H9 (cell line): Measurements from ENCODE around the gene CHRND. TPM values are rescaled to one million over a fixed set of nuclear protein-coding genes. Genes with fewer than 3 reads are reported as not detected.

Source experiments
- DNase-seq: peaks from one replicate; pipeline ENCODE4 v3.0.0-alpha.2; 2017
- H2AFZ ChIP-seq: one replicate; pipeline ENCODE4 v1.6.1; 2013; ENCODE audit warnings: mild to moderate bottlenecking, low read length, control low read depth, moderate library complexity
- H2AK5ac ChIP-seq: 2 replicates; pipeline ENCODE4 v1.6.1; 2013; ENCODE audit warnings: low read length, control low read depth, mixed read lengths; ENCODE audit not compliant: insufficient read length
- H2BK120ac ChIP-seq: one replicate; pipeline ENCODE4 v1.6.1; 2013; ENCODE audit warnings: low read depth, mild to moderate bottlenecking, low read length, control low read depth, inconsistent platforms; ENCODE audit not compliant: poor library complexity, severe bottlenecking
- H2BK12ac ChIP-seq: 2 replicates; pipeline ENCODE4 v1.6.1; 2013; ENCODE audit warnings: low read length, control low read depth, mixed read lengths, low read depth; ENCODE audit not compliant: insufficient read length
- H2BK15ac ChIP-seq: 2 replicates; pipeline ENCODE4 v1.6.1; 2013; ENCODE audit warnings: low read depth, low read length, control low read depth
- H2BK20ac ChIP-seq: one replicate; pipeline ENCODE4 v1.6.1; 2013; ENCODE audit warnings: low read depth, mild to moderate bottlenecking, low read length, control low read depth, inconsistent platforms; ENCODE audit not compliant: poor library complexity, severe bottlenecking
- H2BK5ac ChIP-seq: 2 replicates; pipeline ENCODE4 v1.6.1; 2013; ENCODE audit warnings: low read length, control low read depth, mixed read lengths; ENCODE audit not compliant: insufficient read length
- H3K14ac ChIP-seq: 2 replicates; pipeline ENCODE4 v1.6.1; 2013; ENCODE audit warnings: low read length, control low read depth; ENCODE audit not compliant: insufficient read depth
- H3K18ac ChIP-seq: 2 replicates; pipeline ENCODE4 v1.6.1; 2013; ENCODE audit warnings: low read depth, mild to moderate bottlenecking, mixed read lengths, low read length, control low read depth; ENCODE audit not compliant: insufficient read length
- H3K23ac ChIP-seq: 2 replicates; pipeline ENCODE4 v1.6.1; 2013; ENCODE audit warnings: low read length, control low read depth, mixed read lengths, low read depth; ENCODE audit not compliant: insufficient read length
- H3K23me2 ChIP-seq: 2 replicates; pipeline ENCODE4 v1.6.1; 2013; ENCODE audit warnings: low read depth, mild to moderate bottlenecking, mixed read lengths, low read length, control low read depth; ENCODE audit not compliant: insufficient read length, poor library complexity, severe bottlenecking
- H3K27ac ChIP-seq: 2 replicates; pipeline ENCODE4 v1.5.1; 2013; ENCODE audit warnings: low read length, control low read depth, mixed read lengths, low read depth; ENCODE audit not compliant: insufficient read length
- H3K27me3 ChIP-seq: 2 replicates; pipeline ENCODE4 v1.6.1; 2013; ENCODE audit warnings: low read length, control low read depth, inconsistent platforms; ENCODE audit not compliant: insufficient read depth
- H3K4ac ChIP-seq: 2 replicates; pipeline ENCODE4 v1.6.1; 2013; ENCODE audit warnings: low read depth, mild to moderate bottlenecking, control low read depth, inconsistent platforms, low read length, moderate library complexity
- H3K4me1 ChIP-seq: 2 replicates; pipeline ENCODE4 v1.6.1; 2013; ENCODE audit warnings: low read length, control low read depth, inconsistent platforms; ENCODE audit not compliant: insufficient read depth
- H3K4me2 ChIP-seq: 2 replicates; pipeline ENCODE4 v1.6.1; 2013; ENCODE audit warnings: low read length, control low read depth, mixed read lengths; ENCODE audit not compliant: insufficient read length, insufficient read depth
- H3K56ac ChIP-seq: 2 replicates; pipeline ENCODE4 v1.6.1; 2013; ENCODE audit warnings: low read depth, mild to moderate bottlenecking, mixed read lengths, low read length, control low read depth; ENCODE audit not compliant: insufficient read length
- H3K79me1 ChIP-seq: 2 replicates; pipeline ENCODE4 v1.6.1; 2013; ENCODE audit warnings: low read depth, mild to moderate bottlenecking, moderate library complexity, low read length, control low read depth, inconsistent platforms; ENCODE audit not compliant: insufficient read depth, poor library complexity, severe bottlenecking
- H3K79me2 ChIP-seq: 2 replicates; pipeline ENCODE4 v1.6.1; 2013; ENCODE audit warnings: low read length, control low read depth, inconsistent platforms; ENCODE audit not compliant: insufficient read depth
- H3K9ac ChIP-seq: 2 replicates; pipeline ENCODE4 v1.6.1; 2013; ENCODE audit warnings: low read length, control low read depth, mixed read lengths; ENCODE audit not compliant: insufficient read length; ENCODE audit errors: extremely low read depth
- H3K9me3 ChIP-seq: one replicate; pipeline ENCODE4 v1.6.1; 2013; ENCODE audit warnings: low read depth, low read length, inconsistent platforms; ENCODE audit not compliant: control insufficient read depth
- H3T11ph ChIP-seq: one replicate; pipeline ENCODE4 v1.6.1; 2013; ENCODE audit warnings: mild to moderate bottlenecking, low read length, control low read depth, inconsistent platforms
- H4K20me1 ChIP-seq: one replicate; pipeline ENCODE4 v1.6.1; 2013; ENCODE audit not compliant: control insufficient read depth, insufficient read length, insufficient read depth
- H4K5ac ChIP-seq: 2 replicates; pipeline ENCODE4 v1.6.1; 2013; ENCODE audit warnings: low read depth, mild to moderate bottlenecking, mixed read lengths, low read length, control low read depth; ENCODE audit not compliant: insufficient read length
- H4K8ac ChIP-seq: replicated peaks from 2 replicates; pipeline ENCODE4 v1.6.1; 2013; ENCODE audit warnings: low read length, control low read depth, mixed read lengths, low read depth; ENCODE audit not compliant: insufficient read length
- H4K91ac ChIP-seq: 2 replicates; pipeline ENCODE4 v1.6.1; 2013; ENCODE audit warnings: low read depth, mild to moderate bottlenecking, moderate library complexity, mixed read lengths, low read length, control low read depth; ENCODE audit not compliant: insufficient read length
- H3K27ac Mint-ChIP-seq, 3 experiments: 2 replicates in 2 of 3; 3 replicates in 1 of 3; pipeline ENCODE4 v1.8.0; 2020 to 2021; ENCODE audit warnings: mixed read lengths in 3 of 3, mild to moderate bottlenecking in 1 of 3, moderate library complexity in 1 of 3
- H3K27me3 Mint-ChIP-seq: 2 replicates; pipeline ENCODE4 v1.8.0; 2021; ENCODE audit warnings: low read depth, mild to moderate bottlenecking, moderate library complexity, mixed read lengths
- H3K36me3 Mint-ChIP-seq, 3 experiments: 2 replicates in 2 of 3; 3 replicates in 1 of 3; pipeline ENCODE4 v1.8.0; 2020 to 2021; ENCODE audit warnings: low read depth in 3 of 3, mixed read lengths in 3 of 3; ENCODE audit not compliant: insufficient read depth in 1 of 3
- H3K4me1 Mint-ChIP-seq, 2 experiments: 2 replicates each; pipeline ENCODE4 v1.8.0; 2020; ENCODE audit warnings: mixed read lengths in 2 of 2
- H3K4me3 Mint-ChIP-seq, 2 experiments: 2 replicates in 1 of 2; 3 replicates in 1 of 2; pipeline ENCODE4 v1.8.0; 2020 to 2021; ENCODE audit warnings: mild to moderate bottlenecking in 2 of 2, mixed read lengths in 2 of 2, moderate library complexity in 1 of 2
- H3K9me3 Mint-ChIP-seq, 2 experiments: 2 replicates in 1 of 2; 3 replicates in 1 of 2; pipeline ENCODE4 v1.8.0; 2020; ENCODE audit warnings: mild to moderate bottlenecking in 2 of 2, mixed read lengths in 2 of 2, moderate library complexity in 1 of 2
- CTCF ChIP-seq: fragments of 200-600 bp; sonication (generic); conservative IDR thresholded peaks from 3 replicates; pipeline ENCODE4 v1.8.0; 2021; ENCODE audit warnings: antibody characterized with exemption, mild to moderate bottlenecking
- WGBS: extraction: QIAGEN DNeasy Blood & Tissue Kit; methylation state at CpG from one replicate; pipeline ENCODE4 v1.1.7; 2013; ENCODE audit warnings: missing lambda C conversion rate, low lambda C conversion rate, mixed read lengths; ENCODE audit not compliant: insufficient read length; ENCODE audit errors: extremely low coverage; 5-methylcytosine and 5-hydroxymethylcytosine counted together
- total RNA-seq: library from RNA; stranded (reverse); gene quantifications from 2 replicates; pipeline ENCODE4 v1.2.1, GENCODE V29; 2021

The CHRND gene
- total RNA-seq, 1 experiment from 2014 or later = not detected

GRCh38 chr2:232547991-232548390 lies 22.0 kb downstream of the CHRND start:
- Histone ChIP-seq H2BK12ac (no peak overlapping the region), H3T11ph (no peak overlapping the region), H3K27me3 (no peaks in the 10 kb centered on the region), H3K79me1 (peaks cover 2% of the 10 kb centered on the region), H2BK120ac (no peak overlapping the region), H3K4me2 (no peak overlapping the region), H3K9me3 (no peaks in the 10 kb centered on the region), H2AFZ (no peak overlapping the region), H2BK15ac (no peak overlapping the region), H3K4me1 (no peaks in the 10 kb centered on the region; the same call in 1 of the 2 replicates), H3K23me2 (peaks cover 9% of the 10 kb centered on the region), H3K23ac (no peak overlapping the region), H3K79me2 (peaks cover 8% of the 10 kb centered on the region; the same call in 1 of the 2 replicates), H3K4ac (no peak overlapping the region), H2BK20ac (no peak overlapping the region), H4K91ac (no peak overlapping the region), H3K18ac (no peak overlapping the region), H3K56ac (no peak overlapping the region), H3K27ac (no peak overlapping the region), H4K8ac (no peak overlapping the region), H2BK5ac (no peak overlapping the region), H3K9ac (no peak overlapping the region), H4K20me1 (no peaks in the 10 kb centered on the region), H4K5ac (no peak overlapping the region), H2AK5ac (no peak overlapping the region), H3K14ac (no peak overlapping the region)
- Mint-ChIP-seq H3K4me1 (peaks cover 12 to 16% of the 10 kb centered on the region in 2 experiments), H3K9me3 (peaks cover 17 to 18% of the 10 kb centered on the region in 2 experiments), H3K4me3 (no peak overlapping the region), H3K36me3 (peaks cover 35 to 43% (median 37%) of the 10 kb centered on the region in 3 experiments), H3K27me3 (no peaks in the 10 kb centered on the region), H3K27ac (no peak overlapping the region)
- no peak for TF ChIP-seq CTCF
- WGBS = no CpG with 5 or more reads among the region's 6 CpGs
- DNase-seq = no peak
